H1 (cell line): ENCODE results near the gene GAS6. TPM values are rescaled to one million over a fixed set of nuclear protein-coding genes. Genes with fewer than 3 reads are reported as not detected.

Experiments
- CHD2 ChIP-seq: IDR thresholded peaks from 2 replicates; pipeline ENCODE4 v1.6.1; 2012; ENCODE audit warnings: low read length, improper control_type of control experiment
- CTBP2 ChIP-seq: IDR thresholded peaks from 2 replicates; pipeline ENCODE4 v1.7.0; 2011; ENCODE audit warnings: borderline replicate concordance, mild to moderate bottlenecking, moderate library complexity, mixed read lengths, low read length; ENCODE audit not compliant: insufficient read depth, insufficient read length
- EGR1 ChIP-seq: IDR thresholded peaks from 2 replicates; pipeline ENCODE4 v1.6.1; 2011; ENCODE audit warnings: low read depth, low read length, borderline replicate concordance
- JUND ChIP-seq: IDR thresholded peaks from 2 replicates; pipeline ENCODE4 v1.6.1; 2011; ENCODE audit warnings: mild to moderate bottlenecking, improper control_type of control experiment, low read length
- KDM1A ChIP-seq: fragments of 200-600, 300-600 bp; sonication (generic); IDR thresholded peaks from 2 replicates; pipeline ENCODE4 v1.7.1; 2016; ENCODE audit warnings: mild to moderate bottlenecking, low read length, borderline replicate concordance
- MAFK ChIP-seq: IDR thresholded peaks from 2 replicates; pipeline ENCODE4 v1.6.1; 2012; ENCODE audit warnings: low read depth, mild to moderate bottlenecking, improper control_type of control experiment, low read length
- SIX5 ChIP-seq: IDR thresholded peaks from 2 replicates; pipeline ENCODE4 v1.6.1; 2011; ENCODE audit warnings: mild to moderate bottlenecking, low read depth, low read length
- TAF1 ChIP-seq: IDR thresholded peaks from 2 replicates; pipeline ENCODE4 v1.6.1; 2011; ENCODE audit warnings: mild to moderate bottlenecking, low read depth, low read length
- TEAD4 ChIP-seq: IDR thresholded peaks from 2 replicates; pipeline ENCODE4 v1.6.1; 2012; ENCODE audit warnings: low read depth, low read length, inconsistent platforms, mixed read lengths
- polyA plus RNA-seq, 7 experiments: library from polyadenylated mRNA; depleted of rRNA in 3 of 7; stranded (reverse) in 5 of 7; unstranded in 2 of 7; fragments of >200 nt in 5 of 7; fragments of 200-250 nt in 2 of 7; gene quantifications; 1 replicate in 5 of 7; 2 replicates in 1 of 7; 4 replicates in 1 of 7; pipeline versions ENCODE4 v1.2.1 to v1.2.3, GENCODE V29; 2011 to 2013; ENCODE audit warnings: missing spikeins in 2 of 7, mixed read lengths in 2 of 7
- total RNA-seq: library from RNA; stranded (reverse); fragmentation: NEBNext Ultra II Directional; extraction: Animal tissue kit (Norgen Biotek cat#: 25700); gene quantifications from 2 replicates; pipeline ENCODE4 v1.2.1, GENCODE V29; 2021
- TF ChIP-seq, protein P1 (sequence below): fragments of 300-600 bp; sonication (generic); IDR thresholded peaks from 2 replicates; pipeline ENCODE4 v1.7.1; 2012; ENCODE audit warnings: low read length, moderate library complexity, mild to moderate bottlenecking, inconsistent platforms; ENCODE audit not compliant: insufficient replicate concordance

GAS6 gene
- total and polyA plus RNA-seq, 2 of the 8 experiments (the other 6 are each of a cell fraction or from before 2014, with no cell fraction given): 18.6 to 31.0 TPM

GRCh38 chr13:113835461-113836270 lies 28.2 kb downstream of the GAS6 start (continued):
- TF ChIP-seq, protein P1, sequence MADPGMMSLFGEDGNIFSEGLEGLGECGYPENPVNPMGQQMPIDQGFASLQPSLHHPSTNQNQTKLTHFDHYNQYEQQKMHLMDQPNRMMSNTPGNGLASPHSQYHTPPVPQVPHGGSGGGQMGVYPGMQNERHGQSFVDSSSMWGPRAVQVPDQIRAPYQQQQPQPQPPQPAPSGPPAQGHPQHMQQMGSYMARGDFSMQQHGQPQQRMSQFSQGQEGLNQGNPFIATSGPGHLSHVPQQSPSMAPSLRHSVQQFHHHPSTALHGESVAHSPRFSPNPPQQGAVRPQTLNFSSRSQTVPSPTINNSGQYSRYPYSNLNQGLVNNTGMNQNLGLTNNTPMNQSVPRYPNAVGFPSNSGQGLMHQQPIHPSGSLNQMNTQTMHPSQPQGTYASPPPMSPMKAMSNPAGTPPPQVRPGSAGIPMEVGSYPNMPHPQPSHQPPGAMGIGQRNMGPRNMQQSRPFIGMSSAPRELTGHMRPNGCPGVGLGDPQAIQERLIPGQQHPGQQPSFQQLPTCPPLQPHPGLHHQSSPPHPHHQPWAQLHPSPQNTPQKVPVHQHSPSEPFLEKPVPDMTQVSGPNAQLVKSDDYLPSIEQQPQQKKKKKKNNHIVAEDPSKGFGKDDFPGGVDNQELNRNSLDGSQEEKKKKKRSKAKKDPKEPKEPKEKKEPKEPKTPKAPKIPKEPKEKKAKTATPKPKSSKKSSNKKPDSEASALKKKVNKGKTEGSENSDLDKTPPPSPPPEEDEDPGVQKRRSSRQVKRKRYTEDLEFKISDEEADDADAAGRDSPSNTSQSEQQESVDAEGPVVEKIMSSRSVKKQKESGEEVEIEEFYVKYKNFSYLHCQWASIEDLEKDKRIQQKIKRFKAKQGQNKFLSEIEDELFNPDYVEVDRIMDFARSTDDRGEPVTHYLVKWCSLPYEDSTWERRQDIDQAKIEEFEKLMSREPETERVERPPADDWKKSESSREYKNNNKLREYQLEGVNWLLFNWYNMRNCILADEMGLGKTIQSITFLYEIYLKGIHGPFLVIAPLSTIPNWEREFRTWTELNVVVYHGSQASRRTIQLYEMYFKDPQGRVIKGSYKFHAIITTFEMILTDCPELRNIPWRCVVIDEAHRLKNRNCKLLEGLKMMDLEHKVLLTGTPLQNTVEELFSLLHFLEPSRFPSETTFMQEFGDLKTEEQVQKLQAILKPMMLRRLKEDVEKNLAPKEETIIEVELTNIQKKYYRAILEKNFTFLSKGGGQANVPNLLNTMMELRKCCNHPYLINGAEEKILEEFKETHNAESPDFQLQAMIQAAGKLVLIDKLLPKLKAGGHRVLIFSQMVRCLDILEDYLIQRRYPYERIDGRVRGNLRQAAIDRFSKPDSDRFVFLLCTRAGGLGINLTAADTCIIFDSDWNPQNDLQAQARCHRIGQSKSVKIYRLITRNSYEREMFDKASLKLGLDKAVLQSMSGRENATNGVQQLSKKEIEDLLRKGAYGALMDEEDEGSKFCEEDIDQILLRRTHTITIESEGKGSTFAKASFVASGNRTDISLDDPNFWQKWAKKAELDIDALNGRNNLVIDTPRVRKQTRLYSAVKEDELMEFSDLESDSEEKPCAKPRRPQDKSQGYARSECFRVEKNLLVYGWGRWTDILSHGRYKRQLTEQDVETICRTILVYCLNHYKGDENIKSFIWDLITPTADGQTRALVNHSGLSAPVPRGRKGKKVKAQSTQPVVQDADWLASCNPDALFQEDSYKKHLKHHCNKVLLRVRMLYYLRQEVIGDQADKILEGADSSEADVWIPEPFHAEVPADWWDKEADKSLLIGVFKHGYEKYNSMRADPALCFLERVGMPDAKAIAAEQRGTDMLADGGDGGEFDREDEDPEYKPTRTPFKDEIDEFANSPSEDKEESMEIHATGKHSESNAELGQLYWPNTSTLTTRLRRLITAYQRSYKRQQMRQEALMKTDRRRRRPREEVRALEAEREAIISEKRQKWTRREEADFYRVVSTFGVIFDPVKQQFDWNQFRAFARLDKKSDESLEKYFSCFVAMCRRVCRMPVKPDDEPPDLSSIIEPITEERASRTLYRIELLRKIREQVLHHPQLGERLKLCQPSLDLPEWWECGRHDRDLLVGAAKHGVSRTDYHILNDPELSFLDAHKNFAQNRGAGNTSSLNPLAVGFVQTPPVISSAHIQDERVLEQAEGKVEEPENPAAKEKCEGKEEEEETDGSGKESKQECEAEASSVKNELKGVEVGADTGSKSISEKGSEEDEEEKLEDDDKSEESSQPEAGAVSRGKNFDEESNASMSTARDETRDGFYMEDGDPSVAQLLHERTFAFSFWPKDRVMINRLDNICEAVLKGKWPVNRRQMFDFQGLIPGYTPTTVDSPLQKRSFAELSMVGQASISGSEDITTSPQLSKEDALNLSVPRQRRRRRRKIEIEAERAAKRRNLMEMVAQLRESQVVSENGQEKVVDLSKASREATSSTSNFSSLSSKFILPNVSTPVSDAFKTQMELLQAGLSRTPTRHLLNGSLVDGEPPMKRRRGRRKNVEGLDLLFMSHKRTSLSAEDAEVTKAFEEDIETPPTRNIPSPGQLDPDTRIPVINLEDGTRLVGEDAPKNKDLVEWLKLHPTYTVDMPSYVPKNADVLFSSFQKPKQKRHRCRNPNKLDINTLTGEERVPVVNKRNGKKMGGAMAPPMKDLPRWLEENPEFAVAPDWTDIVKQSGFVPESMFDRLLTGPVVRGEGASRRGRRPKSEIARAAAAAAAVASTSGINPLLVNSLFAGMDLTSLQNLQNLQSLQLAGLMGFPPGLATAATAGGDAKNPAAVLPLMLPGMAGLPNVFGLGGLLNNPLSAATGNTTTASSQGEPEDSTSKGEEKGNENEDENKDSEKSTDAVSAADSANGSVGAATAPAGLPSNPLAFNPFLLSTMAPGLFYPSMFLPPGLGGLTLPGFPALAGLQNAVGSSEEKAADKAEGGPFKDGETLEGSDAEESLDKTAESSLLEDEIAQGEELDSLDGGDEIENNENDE: no peak
- TF ChIP-seq KDM1A: no peak
- TF ChIP-seq CHD2: no peak
- no peak for TF ChIP-seq SIX5
- TF ChIP-seq TEAD4: no peak
- no peak for TF ChIP-seq MAFK
- no peak for TF ChIP-seq TAF1
- TF ChIP-seq JUND: no peak
- TF ChIP-seq CTBP2: no peak
- no peak for TF ChIP-seq EGR1
